Measurements from ENCODE around the gene PIEZO1. TPM values are rescaled to one million over a fixed set of nuclear protein-coding genes. Genes with fewer than 3 reads are reported as not detected.

The PIEZO1 gene
- total and polyA plus RNA-seq, 9 of the 15 experiments (the other 6 are each of a cell fraction or from before 2014, with no cell fraction given): 3.6 to 432 (median 131) TPM

DNA sequence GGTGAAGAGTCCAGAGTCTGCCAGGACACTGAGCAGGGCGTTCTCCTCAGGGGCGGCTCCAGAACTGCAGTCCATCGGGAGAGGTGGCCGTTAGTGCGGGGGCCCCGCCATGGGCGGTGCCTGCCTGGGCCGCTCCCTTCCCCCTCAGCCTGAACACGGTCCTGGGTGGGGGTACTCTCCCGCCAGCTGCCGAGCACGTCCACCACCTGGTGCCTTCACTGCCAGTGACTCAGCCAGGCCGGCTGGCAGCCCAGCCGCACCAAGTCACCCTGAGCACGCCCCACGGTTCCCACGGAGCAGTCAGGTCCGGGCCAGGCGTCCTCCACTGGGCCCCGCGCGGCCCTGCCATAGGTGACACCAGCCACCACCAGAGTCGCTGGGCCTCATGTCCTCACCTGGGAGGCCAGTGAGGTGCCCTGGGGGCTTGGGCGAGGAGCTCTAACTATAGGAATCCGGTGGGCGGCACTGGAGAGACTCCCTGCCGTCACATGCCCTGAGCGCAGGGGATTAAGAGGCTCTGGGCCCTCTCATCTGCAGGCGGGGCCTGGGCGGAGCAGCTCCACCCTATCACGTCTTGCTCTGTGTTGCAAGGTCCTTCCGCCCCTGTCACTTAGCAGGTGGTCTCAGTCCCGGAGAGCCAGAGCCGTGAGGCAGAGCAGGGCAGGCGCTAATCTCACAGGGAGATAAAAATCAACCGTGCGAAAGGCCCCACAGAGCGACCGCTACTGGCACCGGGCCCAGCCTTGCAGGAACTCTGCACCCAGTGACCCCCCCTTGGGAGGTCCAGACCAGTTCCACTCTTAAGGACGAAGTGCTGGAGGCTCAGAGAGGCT lies 14.3 kb downstream of the PIEZO1 start (continued):
- TF ChIP-seq, protein P1, sequence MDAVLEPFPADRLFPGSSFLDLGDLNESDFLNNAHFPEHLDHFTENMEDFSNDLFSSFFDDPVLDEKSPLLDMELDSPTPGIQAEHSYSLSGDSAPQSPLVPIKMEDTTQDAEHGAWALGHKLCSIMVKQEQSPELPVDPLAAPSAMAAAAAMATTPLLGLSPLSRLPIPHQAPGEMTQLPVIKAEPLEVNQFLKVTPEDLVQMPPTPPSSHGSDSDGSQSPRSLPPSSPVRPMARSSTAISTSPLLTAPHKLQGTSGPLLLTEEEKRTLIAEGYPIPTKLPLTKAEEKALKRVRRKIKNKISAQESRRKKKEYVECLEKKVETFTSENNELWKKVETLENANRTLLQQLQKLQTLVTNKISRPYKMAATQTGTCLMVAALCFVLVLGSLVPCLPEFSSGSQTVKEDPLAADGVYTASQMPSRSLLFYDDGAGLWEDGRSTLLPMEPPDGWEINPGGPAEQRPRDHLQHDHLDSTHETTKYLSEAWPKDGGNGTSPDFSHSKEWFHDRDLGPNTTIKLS (IDR thresholded peaks at IDR 0.05; ENCODE audit: borderline replicate concordance, low read depth): peak; percentile 62
- TF ChIP-seq ZBTB40 (IDR thresholded peaks at IDR 0.05) (no peak), ZBTB40 (CRISPR knock-in tag; IDR thresholded peaks at IDR 0.05) (no peak), AFF4 (CRISPR knock-in tag; IDR thresholded peaks at IDR 0.05) (no peak)
- TF ChIP-seq, protein P2, sequence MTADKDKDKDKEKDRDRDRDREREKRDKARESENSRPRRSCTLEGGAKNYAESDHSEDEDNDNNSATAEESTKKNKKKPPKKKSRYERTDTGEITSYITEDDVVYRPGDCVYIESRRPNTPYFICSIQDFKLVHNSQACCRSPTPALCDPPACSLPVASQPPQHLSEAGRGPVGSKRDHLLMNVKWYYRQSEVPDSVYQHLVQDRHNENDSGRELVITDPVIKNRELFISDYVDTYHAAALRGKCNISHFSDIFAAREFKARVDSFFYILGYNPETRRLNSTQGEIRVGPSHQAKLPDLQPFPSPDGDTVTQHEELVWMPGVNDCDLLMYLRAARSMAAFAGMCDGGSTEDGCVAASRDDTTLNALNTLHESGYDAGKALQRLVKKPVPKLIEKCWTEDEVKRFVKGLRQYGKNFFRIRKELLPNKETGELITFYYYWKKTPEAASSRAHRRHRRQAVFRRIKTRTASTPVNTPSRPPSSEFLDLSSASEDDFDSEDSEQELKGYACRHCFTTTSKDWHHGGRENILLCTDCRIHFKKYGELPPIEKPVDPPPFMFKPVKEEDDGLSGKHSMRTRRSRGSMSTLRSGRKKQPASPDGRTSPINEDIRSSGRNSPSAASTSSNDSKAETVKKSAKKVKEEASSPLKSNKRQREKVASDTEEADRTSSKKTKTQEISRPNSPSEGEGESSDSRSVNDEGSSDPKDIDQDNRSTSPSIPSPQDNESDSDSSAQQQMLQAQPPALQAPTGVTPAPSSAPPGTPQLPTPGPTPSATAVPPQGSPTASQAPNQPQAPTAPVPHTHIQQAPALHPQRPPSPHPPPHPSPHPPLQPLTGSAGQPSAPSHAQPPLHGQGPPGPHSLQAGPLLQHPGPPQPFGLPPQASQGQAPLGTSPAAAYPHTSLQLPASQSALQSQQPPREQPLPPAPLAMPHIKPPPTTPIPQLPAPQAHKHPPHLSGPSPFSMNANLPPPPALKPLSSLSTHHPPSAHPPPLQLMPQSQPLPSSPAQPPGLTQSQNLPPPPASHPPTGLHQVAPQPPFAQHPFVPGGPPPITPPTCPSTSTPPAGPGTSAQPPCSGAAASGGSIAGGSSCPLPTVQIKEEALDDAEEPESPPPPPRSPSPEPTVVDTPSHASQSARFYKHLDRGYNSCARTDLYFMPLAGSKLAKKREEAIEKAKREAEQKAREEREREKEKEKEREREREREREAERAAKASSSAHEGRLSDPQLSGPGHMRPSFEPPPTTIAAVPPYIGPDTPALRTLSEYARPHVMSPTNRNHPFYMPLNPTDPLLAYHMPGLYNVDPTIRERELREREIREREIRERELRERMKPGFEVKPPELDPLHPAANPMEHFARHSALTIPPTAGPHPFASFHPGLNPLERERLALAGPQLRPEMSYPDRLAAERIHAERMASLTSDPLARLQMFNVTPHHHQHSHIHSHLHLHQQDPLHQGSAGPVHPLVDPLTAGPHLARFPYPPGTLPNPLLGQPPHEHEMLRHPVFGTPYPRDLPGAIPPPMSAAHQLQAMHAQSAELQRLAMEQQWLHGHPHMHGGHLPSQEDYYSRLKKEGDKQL (CRISPR knock-in tag; IDR thresholded peaks at IDR 0.05; ENCODE audit: borderline replicate concordance): no peak
